AG04450 (cell line): ENCODE data around the gene CARD9. TPM values are rescaled to one million over a fixed set of nuclear protein-coding genes. Genes with fewer than 3 reads are reported as not detected.

ENCODE experiments used
- CTCF ChIA-PET: fragments of 300-600, 350-600 bp; formaldehyde crosslinking; extraction: SDS; loops from one replicate; lab custom pipeline; 2022; ENCODE audit warnings: antibody characterized with exemption, inconsistent platforms; lab: Charles Lee
- POLR2A ChIA-PET: fragments of 350-600 bp; formaldehyde crosslinking; extraction: SDS; loops from one replicate; lab custom pipeline; 2021; ENCODE audit warnings: antibody characterized with exemption, inconsistent platforms; lab: Yijun Ruan, JAX
- DNase-seq: peaks from one replicate; pipeline ENCODE4 v3.0.0-alpha.2; 2011; ENCODE audit warnings: low read depth, low spot score
- H3K27ac ChIP-seq: one replicate; pipeline ENCODE4 v1.5.1; 2012; ENCODE audit warnings: low read depth, low read length, control low read depth
- H3K27me3 ChIP-seq: one replicate; pipeline ENCODE4 v1.6.0; 2012; ENCODE audit warnings: low read length; ENCODE audit not compliant: control insufficient read depth, insufficient read depth
- H3K4me3 ChIP-seq: 2 replicates; pipeline ENCODE4 v1.5.1; 2011; ENCODE audit warnings: mild to moderate bottlenecking, low read depth, low read length, control low read depth
- H3K9me3 ChIP-seq: 2 replicates; pipeline ENCODE4 v1.5.1; 2012; ENCODE audit warnings: low read length; ENCODE audit not compliant: control insufficient read depth, insufficient read depth
- CTCF ChIP-seq: IDR thresholded peaks from 2 replicates; pipeline ENCODE4 v1.5.1; 2011; ENCODE audit warnings: low read depth, low read length, control low read depth, inconsistent platforms
- polyA plus RNA-seq: library from polyadenylated mRNA; depleted of rRNA; stranded (reverse); fragments of >200 nt; gene quantifications from 2 replicates; pipeline ENCODE4 v1.2.3, GENCODE V29; 2011

CARD9 gene
- polyA plus RNA-seq, 1 experiment, result 0.63 TPM

DNA sequence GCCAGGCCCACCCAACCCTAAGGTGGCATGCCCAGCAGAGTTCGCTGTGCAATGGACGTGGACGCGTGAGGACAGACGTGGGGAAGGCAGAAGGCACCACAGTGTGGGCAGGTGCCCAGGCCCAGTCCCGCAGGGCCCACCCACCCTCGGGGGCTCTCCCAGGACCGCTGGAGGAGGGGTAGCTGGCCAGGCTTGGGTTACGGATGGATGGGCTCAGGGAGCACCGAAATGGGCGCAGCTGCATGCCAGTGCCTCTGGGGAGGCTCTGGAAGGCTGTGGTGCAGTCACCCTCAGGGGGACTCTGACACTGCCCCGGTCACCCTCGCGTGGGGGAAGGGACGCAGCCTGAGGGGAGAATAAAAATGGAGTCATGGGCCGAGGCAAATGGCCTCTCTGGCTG lies 55.8 kb downstream of the CARD9 start:
- H3K27me3 ChIP-seq, result no peaks in the 10 kb centered on the region
- H3K4me3 ChIP-seq, result no peak overlapping the region
- H3K9me3 ChIP-seq, result peaks cover 29% of the 10 kb centered on the region
- TF ChIP-seq CTCF, result no peak
- CTCF ChIA-PET, result no interaction called here
- no peak overlapping the region for H3K27ac ChIP-seq
- no peak for DNase-seq
- POLR2A ChIA-PET, result no interaction called here

GRCh38 chr9:136316896-136317676 lies 56.4 kb downstream of the CARD9 start:
- no peak for DNase-seq
- peaks cover 29% of the 10 kb centered on the region for H3K9me3 ChIP-seq
- H3K27me3 ChIP-seq, result no peaks in the 10 kb centered on the region
- POLR2A ChIA-PET, result no interaction called here
- no peak overlapping the region for H3K27ac ChIP-seq
- no peak overlapping the region for H3K4me3 ChIP-seq
- CTCF ChIA-PET, result no interaction called here
- TF ChIP-seq CTCF, result no peak

DNA sequence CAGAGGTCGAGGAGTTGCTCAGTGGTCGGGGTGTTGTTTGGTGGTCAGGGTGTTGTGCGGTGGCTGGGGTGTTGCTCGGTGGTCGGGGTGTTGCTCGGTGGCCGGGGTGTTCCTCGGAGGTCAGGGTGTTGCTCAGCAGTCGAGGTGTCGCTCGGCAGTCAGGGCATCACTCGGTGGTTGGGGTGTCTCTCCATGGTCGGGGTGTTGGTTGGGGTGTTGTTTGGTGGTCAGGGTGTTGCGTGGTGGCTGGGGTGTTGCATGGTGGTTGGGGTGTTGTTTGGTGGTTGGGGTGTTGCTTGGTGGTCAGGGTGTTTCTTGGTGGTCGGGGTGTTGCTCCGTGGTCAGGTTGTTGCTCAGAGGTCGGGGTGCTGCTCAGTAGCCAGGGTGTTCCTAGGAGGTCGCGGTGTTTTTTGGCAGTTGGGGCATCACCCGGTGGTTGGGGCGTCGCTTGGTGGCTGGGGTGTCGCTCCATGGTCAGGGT lies 57.2 kb downstream of the CARD9 start:
- ChIA-PET CTCF (no interaction called here), POLR2A (no interaction called here)
- Histone ChIP-seq H3K9me3 (peaks cover 25% of the 10 kb centered on the region), H3K4me3 (no peak overlapping the region), H3K27ac (no peak overlapping the region), H3K27me3 (no peaks in the 10 kb centered on the region)
- TF ChIP-seq CTCF, result no peak
- DNase-seq, result no peak

DNA sequence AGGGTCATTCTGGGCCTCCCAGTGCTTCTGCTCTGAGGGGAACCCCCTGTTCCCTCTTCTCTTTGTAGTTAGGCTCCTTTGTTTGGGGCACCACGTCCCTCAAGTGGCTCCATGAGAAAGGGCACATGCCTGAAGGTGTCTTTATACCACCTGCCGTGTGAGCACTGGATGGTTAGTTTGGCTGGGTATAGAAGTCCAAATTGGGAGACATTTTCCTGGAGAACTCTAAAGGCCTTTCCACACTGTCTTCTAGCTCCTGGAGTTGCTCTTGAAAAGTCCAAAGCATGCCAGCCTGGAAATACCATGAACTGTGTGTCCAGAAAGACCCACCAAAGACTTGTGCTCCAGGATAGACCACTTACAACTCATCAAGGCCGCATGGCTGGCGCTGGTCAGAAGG lies 58.5 kb downstream of the CARD9 start:
- POLR2A ChIA-PET, result no interaction called here
- CTCF ChIA-PET, result no interaction called here
- Histone ChIP-seq H3K9me3 (peaks cover 23% of the 10 kb centered on the region), H3K27ac (no peak overlapping the region), H3K27me3 (no peaks in the 10 kb centered on the region), H3K4me3 (no peak overlapping the region)
- no peak for DNase-seq
- no peak for TF ChIP-seq CTCF

DNA sequence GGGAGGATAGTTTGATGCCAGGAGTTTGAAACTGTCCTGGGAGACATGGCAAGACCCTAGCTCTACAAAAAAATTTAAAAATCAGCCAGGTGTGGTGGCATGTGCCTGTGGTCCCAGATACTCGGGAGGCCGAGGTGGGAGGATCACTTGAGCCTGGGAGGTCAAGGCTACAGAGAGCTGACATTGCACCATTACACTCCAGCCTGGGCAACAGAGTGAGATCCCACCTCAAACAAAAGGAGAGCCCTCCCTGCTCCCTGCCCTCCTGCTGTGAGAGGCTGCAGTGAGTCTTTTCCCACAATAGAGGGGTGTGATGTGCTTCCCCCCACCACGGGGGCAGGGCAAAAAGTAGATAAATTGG lies 59.4 kb downstream of the CARD9 start:
- DNase-seq, result no peak
- POLR2A ChIA-PET, result interaction anchor here (1.0 to 1.3 kb wide), 2 partner anchors 12 to 49 kb away, joined by 3 read pairs; no protein-coding TSS in a partner anchor
- Histone ChIP-seq H3K9me3 (peaks cover 29% of the 10 kb centered on the region), H3K4me3 (no peak overlapping the region), H3K27me3 (no peaks in the 10 kb centered on the region), H3K27ac (no peak overlapping the region)
- CTCF ChIA-PET, result interaction anchor here (3.0 to 3.5 kb wide), 2 partner anchors 49 to 88 kb away, joined by 25 to 36 read pairs; partner anchors contain the start of gene DNLZ
- no peak for TF ChIP-seq CTCF
